GM12878 (cell line): Measurements from ENCODE around the gene HAND2. TPM values are rescaled to one million over a fixed set of nuclear protein-coding genes. Genes with fewer than 3 reads are reported as not detected.

Experiments used
- ATAC-seq: fragments of 200-7000 bp; cut with Tn5 transposase; 3 replicates; pipeline ENCODE4 v1.9.1; 2020; ENCODE audit warnings: mild to moderate bottlenecking, moderate library complexity
- BruUV-seq: library from RNA; stranded (reverse); fragments of 400-500 nt; replicated peaks from 2 replicates; lab custom pipeline; 2021; lab: Mats Ljungman, UMichigan
- CTCF ChIA-PET: fragments of 300-600 bp; sonication (Branson Sonifier 250); formaldehyde crosslinking; extraction: SDS; loops from one replicate; lab custom pipeline; 2021; ENCODE audit warnings: inconsistent platforms; lab: Yijun Ruan, JAX
- POLR2A ChIA-PET: fragments of 350-600 bp; formaldehyde crosslinking; extraction: SDS; loops from one replicate; lab custom pipeline; 2021; ENCODE audit warnings: inconsistent platforms; lab: Charles Lee
- RAD21 ChIA-PET: fragments of 300-600 bp; sonication (Branson Sonifier 250); formaldehyde crosslinking; loops from one replicate; lab custom pipeline; 2023; ENCODE audit warnings: antibody characterized with exemption; ENCODE audit not compliant: unreplicated experiment; lab: Charles Lee
- SMC1A ChIA-PET: fragments of 300-600 bp; sonication (Branson Sonifier 250); formaldehyde crosslinking; loops from one replicate; lab custom pipeline; 2023; ENCODE audit not compliant: unreplicated experiment, uncharacterized antibody; lab: Charles Lee
- DNase-seq: peaks from one replicate; pipeline ENCODE4 v3.0.0-alpha.2; 2011; ENCODE audit warnings: low read depth, low spot score
- FAIRE-seq: peaks from 3 replicates; lab custom pipeline; 2011; peaks lifted over from hg19 to GRCh38; lab: Jason Lieb, UNC
- H2AFZ ChIP-seq: 2 replicates; pipeline ENCODE4 v1.6.0; 2011; ENCODE audit warnings: low read depth, low read length, control low read depth; ENCODE audit not compliant: control insufficient read depth
- H3K27ac ChIP-seq: 2 replicates; pipeline ENCODE4 v1.5.1; 2011; ENCODE audit warnings: control low read depth; ENCODE audit not compliant: control insufficient read depth, insufficient read depth
- H3K27me3 ChIP-seq, 2 experiments: replicated peaks in 1 of 2; 2 replicates each; pipeline versions ENCODE4 v1.6.0 to v1.6.1; 2011; ENCODE audit warnings: low read length in 1 of 2; ENCODE audit not compliant: control insufficient read depth in 2 of 2, insufficient read depth in 2 of 2
- H3K36me3 ChIP-seq, 2 experiments: 2 replicates each; pipeline ENCODE4 v1.5.1; 2011; ENCODE audit warnings: low read length in 1 of 2; ENCODE audit not compliant: control insufficient read depth in 2 of 2, insufficient read depth in 2 of 2
- H3K4me1 ChIP-seq: 2 replicates; pipeline ENCODE4 v1.6.1; 2011; ENCODE audit warnings: mild to moderate bottlenecking, low read length, moderate library complexity, mixed read lengths; ENCODE audit not compliant: control insufficient read depth, insufficient read depth
- H3K4me2 ChIP-seq: 2 replicates; pipeline ENCODE4 v1.6.0; 2011; ENCODE audit warnings: control low read depth; ENCODE audit not compliant: control insufficient read depth, insufficient read depth
- H3K4me3 ChIP-seq: fragments of 200-600 bp; sonication (generic); 2 replicates; pipeline ENCODE4 v1.5.1; 2016
- H3K79me2 ChIP-seq: 2 replicates; pipeline ENCODE4 v1.6.0; 2011; ENCODE audit warnings: low read length; ENCODE audit not compliant: control insufficient read depth, insufficient read depth
- H3K9ac ChIP-seq: 2 replicates; pipeline ENCODE4 v1.8.0; 2011; ENCODE audit warnings: low read length, control low read depth, mixed read lengths; ENCODE audit not compliant: control insufficient read depth, insufficient read depth
- H3K9me3 ChIP-seq: replicated peaks from 3 replicates; pipeline ENCODE4 v1.5.1; 2011; ENCODE audit warnings: mild to moderate bottlenecking, low read length; ENCODE audit not compliant: control insufficient read depth, insufficient read depth
- H4K20me1 ChIP-seq: 2 replicates; pipeline ENCODE4 v1.6.0; 2011; ENCODE audit not compliant: control insufficient read depth, insufficient read depth
- CREB1 ChIP-seq: IDR thresholded peaks from 2 replicates; pipeline ENCODE4 v1.6.1; 2012; ENCODE audit warnings: low read depth, mild to moderate bottlenecking, inconsistent platforms
- E4F1 ChIP-seq: fragments of 450-650 bp; IDR thresholded peaks from 2 replicates; pipeline ENCODE4 v1.6.1; 2018; ENCODE audit warnings: borderline replicate concordance, mild to moderate bottlenecking; ENCODE audit not compliant: partially characterized antibody
- HCFC1 ChIP-seq: fragments of 150-350 bp; IDR thresholded peaks from 2 replicates; pipeline ENCODE4 v1.6.1; 2014; ENCODE audit warnings: low read length
- HDAC2 ChIP-seq: fragments of 200-600 bp; sonication (generic); IDR thresholded peaks from 2 replicates; pipeline ENCODE4 v1.6.1; 2017
- MAX ChIP-seq: IDR thresholded peaks from 2 replicates; pipeline ENCODE4 v1.6.1; 2012; ENCODE audit warnings: low read depth, low read length, improper control_type of control experiment
- MEF2B ChIP-seq: fragments of 450-650 bp; IDR thresholded peaks from 2 replicates; pipeline ENCODE4 v1.6.1; 2018; ENCODE audit warnings: mild to moderate bottlenecking, moderate library complexity; ENCODE audit not compliant: partially characterized antibody, poor library complexity, severe bottlenecking
- PKNOX1 ChIP-seq: fragments of 450-650 bp; IDR thresholded peaks from 2 replicates; pipeline ENCODE4 v1.6.1; 2016; ENCODE audit warnings: mild to moderate bottlenecking
- POLR2A ChIP-seq: IDR thresholded peaks from 2 replicates; pipeline ENCODE4 v1.6.1; 2011; ENCODE audit warnings: low read depth, mild to moderate bottlenecking, low read length
- POLR2AphosphoS5 ChIP-seq: IDR thresholded peaks from 2 replicates; pipeline ENCODE4 v1.6.1; 2011; ENCODE audit warnings: mild to moderate bottlenecking, low read length, inconsistent platforms
- RCOR1 ChIP-seq: conservative IDR thresholded peaks from 2 replicates; pipeline ENCODE4 v1.6.1; 2012; ENCODE audit warnings: low read depth, low read length, improper control_type of control experiment
- RUNX3 ChIP-seq: IDR thresholded peaks from 2 replicates; pipeline ENCODE4 v1.6.1; 2012; ENCODE audit warnings: low read length, inconsistent platforms
- USF2 ChIP-seq: IDR thresholded peaks from 2 replicates; pipeline ENCODE4 v1.6.1; 2011; ENCODE audit warnings: low read depth, low read length, improper control_type of control experiment, borderline replicate concordance
- WGBS: methylation state at CpG from one replicate; pipeline ENCODE4 v1.1.6; 2016; ENCODE audit warnings: low lambda C conversion rate; ENCODE audit not compliant: insufficient replicate concordance, insufficient coverage; ENCODE audit errors: missing lambda C conversion rate; 5-methylcytosine and 5-hydroxymethylcytosine counted together
- in situ Hi-C: fragments of 300-500 bp; cut with MboI; formaldehyde crosslinking; loops from 9 replicates; pipeline ENCODE4 v1.14.3; 2018; ENCODE audit warnings: mixed read lengths
- intact Hi-C: fragments of 100-400 bp; cut with micrococcal nuclease; formaldehyde crosslinking; loops from one replicate; pipeline ENCODE4 v1.14.2; 2022; ENCODE audit not compliant: unreplicated experiment
- polyA plus RNA-seq, 11 experiments: library from polyadenylated mRNA; depleted of rRNA in 4 of 11; unstranded in 6 of 11; stranded (reverse) in 5 of 11; fragments of >200 nt; fragmentation: Nextera tagmentation in 4 of 11; fragmentation: Illumina TruSeq in 1 of 11; extraction: Ambion mirVana in 4 of 11; extraction: Trizol in 1 of 11; gene quantifications; 1 replicate in 1 of 11; 2 replicates in 10 of 11; pipeline versions ENCODE4 v1.2.1 to v1.2.3, GENCODE V29; 2011 to 2016; ENCODE audit warnings: inconsistent platforms in 2 of 11, missing spikeins in 2 of 11, low read depth in 1 of 11
- total RNA-seq, 4 experiments: library from RNA; depleted of rRNA in 3 of 4; stranded (reverse); fragments of >200 nt in 3 of 4; fragmentation: Illumina TruSeq in 1 of 4; extraction: Trizol in 1 of 4; gene quantifications; 2 replicates each; pipeline versions ENCODE4 v1.2.1 to v1.2.3, GENCODE V29; 2013 to 2021

The HAND2 gene
- total and polyA plus RNA-seq, 10 of the 15 experiments (the other 5 are each of a cell fraction or from before 2014, with no cell fraction given): 0.09 TPM; not detected in 9

- TF ChIP-seq MEF2B: no peak
- TF ChIP-seq USF2: no peak
- TF ChIP-seq POLR2AphosphoS5: no peak
These were observed 26.5 kb upstream of the HAND2 start (continued) for GRCh38 chr4:173556398-173557131.

GRCh38 chr4:173547889-173548288 lies 17.9 kb upstream of the HAND2 start:
- intact Hi-C loops (no loop called here), in situ Hi-C loops (no loop called here)
- Histone ChIP-seq H3K9me3 (no peaks in the 10 kb centered on the region), H3K27me3 (no peaks in the 10 kb centered on the region), H3K4me2 (no peak overlapping the region), H3K4me3 (no peak overlapping the region), H3K36me3 (no peaks in the 10 kb centered on the region), H3K4me1 (no peaks in the 10 kb centered on the region), H4K20me1 (no peaks in the 10 kb centered on the region), H2AFZ (no peak overlapping the region), H3K79me2 (no peaks in the 10 kb centered on the region), H3K9ac (no peak overlapping the region), H3K27ac (no peak overlapping the region)
- DNase-seq (no peak), ATAC-seq (no peak), FAIRE-seq (no peak)
- no TSS peak for BruUV-seq
- CTCF ChIA-PET: interaction anchor here (0.6 to 1.2 kb wide), 2 partner anchors 20 to 598 kb away, joined by 3 to 4 read pairs; no protein-coding TSS in a partner anchor
- TF ChIP-seq HDAC2 (no peak), RCOR1 (no peak), MAX (no peak), MEF2B (no peak), PKNOX1 (no peak), POLR2A (no peak), CREB1 (no peak), HCFC1 (no peak), RUNX3 (no peak), E4F1 (no peak)
- RAD21 ChIA-PET: no interaction called here
- SMC1A ChIA-PET: no interaction called here
- POLR2A ChIA-PET: no interaction called here
- 38% methylated on average over 13 of the region's 13 CpGs for WGBS
